Kidney (tissue), 22 donors: ENCODE results near the gene NPPC. TPM values are rescaled to one million over a fixed set of nuclear protein-coding genes. Genes with fewer than 3 reads are reported as not detected.

Experiments used
- DNase-seq, 5 donors: peaks; one replicate each; pipeline ENCODE4 v3.0.0-alpha.2; 2013 to 2020
- FAIRE-seq: peaks from 2 replicates; lab custom pipeline; 2012; peaks lifted over from hg19 to GRCh38; lab: Jason Lieb, UNC
- H3K27ac ChIP-seq, 2 donors: one replicate each; pipeline ENCODE4 v1.7.0; 2013; ENCODE audit warnings: low read depth in 2 of 2, low read length in 2 of 2, inconsistent platforms in 1 of 2
- H3K27me3 ChIP-seq: one replicate; pipeline ENCODE4 v1.7.1; 2013; ENCODE audit warnings: low read length, inconsistent platforms; ENCODE audit not compliant: control insufficient read depth, insufficient read depth
- H3K36me3 ChIP-seq, 3 donors: one replicate each; pipeline versions ENCODE4 v1.7.0 to v1.7.1; 2013; ENCODE audit warnings: low read length in 3 of 3, control low read depth in 1 of 3, inconsistent platforms in 1 of 3; ENCODE audit not compliant: insufficient read depth in 3 of 3, control insufficient read depth in 2 of 3
- H3K4me1 ChIP-seq, 3 donors: one replicate each; pipeline versions ENCODE4 v1.7.0 to v1.7.1; 2013; ENCODE audit warnings: low read length in 3 of 3, inconsistent platforms in 1 of 3, low read depth in 1 of 3; ENCODE audit not compliant: control insufficient read depth in 2 of 3, insufficient read depth in 2 of 3
- H3K4me3 ChIP-seq, 3 donors: one replicate each; pipeline versions ENCODE4 v1.7.0 to v1.8.1; 2013; ENCODE audit warnings: low read length in 3 of 3, control low read depth in 1 of 3, inconsistent platforms in 1 of 3
- H3K9ac ChIP-seq, 3 donors: one replicate each; pipeline versions ENCODE4 v1.7.0 to v1.7.1; 2013; ENCODE audit warnings: low read length in 3 of 3, control low read depth in 1 of 3, inconsistent platforms in 1 of 3
- H3K9me3 ChIP-seq, 3 donors: one replicate each; pipeline versions ENCODE4 v1.7.0 to v1.7.1; 2013; ENCODE audit warnings: low read length in 3 of 3, control low read depth in 1 of 3, inconsistent platforms in 1 of 3; ENCODE audit not compliant: control insufficient read depth in 2 of 3, insufficient read depth in 1 of 3
- intact Hi-C: fragments of 100-400 bp; cut with DNase I; formaldehyde crosslinking; loops from one replicate; pipeline ENCODE4 v1.11.1; 2022
- long read RNA-seq, 10 donors: library from polyadenylated mRNA in 1 of 10; unstranded in 1 of 10; transcript quantifications; one replicate each; pipeline ENCODE4 v2.0.0 and lab custom pipeline, GENCODE V29; 2021 to 2026
- polyA plus RNA-seq: library from polyadenylated mRNA; stranded (reverse); fragments of 350-450 nt; fragmentation: Illumina TruSeq; extraction: RNeasy Lipid Tissue Mini Kit (QIAGEN cat#74804); gene quantifications from one replicate; pipeline ENCODE4 v1.2.3, GENCODE V29; 2014; ENCODE audit warnings: low read depth, low replicate concordance; ENCODE audit not compliant: insufficient read depth
- total RNA-seq: library from RNA; stranded (reverse); fragmentation: NEBNext Ultra II Directional; extraction: Animal tissue kit (Norgen Biotek cat#: 25700); gene quantifications from one replicate; pipeline ENCODE4 v1.2.1, GENCODE V29; 2021
- TF ChIP-seq, protein P1 (sequence below): IDR thresholded peaks from 3 replicates; pipeline ENCODE4 v1.5.1; 2012; ENCODE audit warnings: mild to moderate bottlenecking, moderate library complexity, borderline replicate concordance; ENCODE audit not compliant: insufficient read depth; ENCODE audit errors: extremely low read depth
- donor health status: control.
- donor health status: control.
- donor health status: control.
- donor health status: control.
- donor health status: control.
- donor health status: DM: yes; HTN: yes; CAD: no.
- donor health status: Normal renal cell carcinoma (clear cell type).

Gene NPPC, protein sequence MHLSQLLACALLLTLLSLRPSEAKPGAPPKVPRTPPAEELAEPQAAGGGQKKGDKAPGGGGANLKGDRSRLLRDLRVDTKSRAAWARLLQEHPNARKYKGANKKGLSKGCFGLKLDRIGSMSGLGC
- total RNA-seq (not detected), polyA plus RNA-seq (not detected)
- long read RNA-seq, donor 1 = 0 reads
- long read RNA-seq, donor 2, partial matches to known transcripts = 0 of 1 reads
- long read RNA-seq, donor 2, other reads (novel, unspliced or antisense) = 0 of 1 reads
- long read RNA-seq, donor 3, partial matches to known transcripts = 0 of 1 reads
- long read RNA-seq, donor 3, other reads (novel, unspliced or antisense) = 0 of 1 reads
- long read RNA-seq, donor 4 = 0 reads
- long read RNA-seq, donor 5 = 0 reads
- long read RNA-seq, donor 6 = 0 reads
- long read RNA-seq, donor 7 = 0 reads
- long read RNA-seq, donor 8 = 0 reads
- long read RNA-seq, donor 9 = 0 reads
- long read RNA-seq, donor 10 = 0 reads

DNA sequence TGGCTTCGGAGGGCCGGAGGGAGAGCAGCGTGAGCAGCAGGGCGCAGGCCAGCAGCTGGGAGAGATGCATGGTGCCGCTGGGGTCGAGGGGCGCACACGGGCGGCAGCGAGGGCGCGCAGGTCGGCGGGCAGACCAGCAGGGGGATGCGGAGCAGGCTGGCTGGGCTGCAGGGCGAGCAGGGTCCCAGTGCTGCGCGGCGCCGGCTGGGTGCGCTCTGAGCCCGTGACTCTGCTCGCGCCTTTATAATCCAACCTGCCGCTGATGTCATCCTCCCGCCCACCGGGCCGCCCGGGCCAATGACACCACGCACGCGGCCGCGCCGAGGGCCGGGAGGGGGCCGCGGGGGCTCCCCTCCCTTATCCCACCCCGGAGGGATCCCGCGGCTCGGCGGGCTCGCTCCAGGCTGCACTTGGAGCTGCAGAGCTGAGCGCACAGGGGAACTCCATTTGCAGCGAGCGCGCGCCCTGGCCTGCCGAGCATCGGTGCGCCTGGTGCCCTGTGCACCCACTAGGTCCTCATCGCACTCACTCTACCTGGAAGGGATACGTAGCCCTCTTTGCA, at the start of gene NPPC:
NPPC (minus strand) TSS at position 217 of the 562 bp plus-strand sequence; CDS start at position 70, 147 bp downstream.
- TF ChIP-seq, protein P1, sequence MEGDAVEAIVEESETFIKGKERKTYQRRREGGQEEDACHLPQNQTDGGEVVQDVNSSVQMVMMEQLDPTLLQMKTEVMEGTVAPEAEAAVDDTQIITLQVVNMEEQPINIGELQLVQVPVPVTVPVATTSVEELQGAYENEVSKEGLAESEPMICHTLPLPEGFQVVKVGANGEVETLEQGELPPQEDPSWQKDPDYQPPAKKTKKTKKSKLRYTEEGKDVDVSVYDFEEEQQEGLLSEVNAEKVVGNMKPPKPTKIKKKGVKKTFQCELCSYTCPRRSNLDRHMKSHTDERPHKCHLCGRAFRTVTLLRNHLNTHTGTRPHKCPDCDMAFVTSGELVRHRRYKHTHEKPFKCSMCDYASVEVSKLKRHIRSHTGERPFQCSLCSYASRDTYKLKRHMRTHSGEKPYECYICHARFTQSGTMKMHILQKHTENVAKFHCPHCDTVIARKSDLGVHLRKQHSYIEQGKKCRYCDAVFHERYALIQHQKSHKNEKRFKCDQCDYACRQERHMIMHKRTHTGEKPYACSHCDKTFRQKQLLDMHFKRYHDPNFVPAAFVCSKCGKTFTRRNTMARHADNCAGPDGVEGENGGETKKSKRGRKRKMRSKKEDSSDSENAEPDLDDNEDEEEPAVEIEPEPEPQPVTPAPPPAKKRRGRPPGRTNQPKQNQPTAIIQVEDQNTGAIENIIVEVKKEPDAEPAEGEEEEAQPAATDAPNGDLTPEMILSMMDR = peak; percentile 36
- no peak within 1 kb of the TSS for H3K27ac ChIP-seq
- H3K9me3 ChIP-seq = no peaks in the 10 kb centered on the region
- H3K4me1 ChIP-seq = peaks cover 0 to 18% (median 0%) of the 10 kb centered on the region in 3 donors
- peaks cover 28% of the 10 kb centered on the region for H3K27me3 ChIP-seq
- no peaks in the 10 kb centered on the region for H3K36me3 ChIP-seq
- no peak within 1 kb of the TSS for H3K9ac ChIP-seq
- intact Hi-C loops = loop anchor here (10.0 kb wide), 1 partner anchor 399 kb away; no protein-coding TSS in a partner anchor
- FAIRE-seq (no peak), DNase-seq (peak; percentile 68 to 87 (median 86))
- peak within 1 kb of the TSS; percentile 17 to 51 (median 38) for H3K4me3 ChIP-seq

DNA sequence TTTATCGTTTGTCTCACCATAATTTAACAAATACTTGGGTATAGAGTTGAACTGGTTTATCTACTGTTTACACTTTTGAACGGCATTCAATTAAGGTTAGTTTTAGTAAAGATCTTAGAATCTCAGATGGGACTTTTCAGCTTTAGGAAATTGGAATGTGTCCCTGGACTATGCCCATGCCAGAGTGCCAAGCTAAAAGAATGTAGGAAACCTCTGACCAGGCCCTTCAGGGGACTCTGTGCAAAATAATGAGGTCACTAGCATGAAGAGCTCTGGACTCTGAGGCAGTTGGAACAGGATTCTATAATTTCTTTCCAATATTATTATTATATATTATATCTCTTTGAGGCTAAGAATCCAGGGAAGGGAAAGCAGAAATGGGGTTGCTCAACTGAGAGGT, 48.8 kb upstream of the NPPC start:
- H3K27ac ChIP-seq = no peak overlapping the region
- H3K27me3 ChIP-seq = no peaks in the 10 kb centered on the region
- TF ChIP-seq, protein P1 = no peak
- intact Hi-C loops = no loop called here
- no peaks in the 10 kb centered on the region for H3K9me3 ChIP-seq
- FAIRE-seq = no peak
- H3K9ac ChIP-seq = no peak overlapping the region
- no peaks in the 10 kb centered on the region for H3K4me1 ChIP-seq
- no peak overlapping the region for H3K4me3 ChIP-seq
- H3K36me3 ChIP-seq = no peaks in the 10 kb centered on the region
- DNase-seq = no peak

DNA sequence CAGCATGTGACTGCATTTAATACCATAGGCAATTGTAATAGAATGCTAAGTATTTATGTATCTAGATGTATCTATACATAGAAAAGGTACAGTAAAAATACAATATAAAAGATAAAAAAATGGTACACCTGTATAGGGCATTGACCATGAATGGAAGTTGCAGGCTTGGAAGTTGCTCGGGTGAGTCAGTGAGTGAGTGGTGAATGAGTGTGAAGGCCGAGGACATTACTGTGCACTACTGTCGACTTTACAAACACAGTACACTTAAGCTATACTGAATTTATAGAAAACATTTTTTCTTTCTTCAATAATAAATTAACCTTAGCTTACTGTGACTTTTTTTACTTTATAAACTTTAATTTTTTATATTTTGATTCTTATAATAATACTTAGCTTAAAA, 44.3 kb upstream of the NPPC start:
- Histone ChIP-seq H3K9me3 (peaks cover 0 to 3% (median 0%) of the 10 kb centered on the region in 3 donors), H3K27me3 (no peaks in the 10 kb centered on the region), H3K36me3 (no peaks in the 10 kb centered on the region), H3K27ac (no peak overlapping the region), H3K4me3 (no peak overlapping the region), H3K9ac (no peak overlapping the region), H3K4me1 (no peaks in the 10 kb centered on the region)
- intact Hi-C loops = no loop called here
- FAIRE-seq (peak; percentile 57), DNase-seq (no peak)
- TF ChIP-seq, protein P1 = no peak
